Endodermal cell (in vitro differentiated cells): ENCODE data around the gene REEP1. TPM values are rescaled to one million over a fixed set of nuclear protein-coding genes. Genes with fewer than 3 reads are reported as not detected.

Experiments
- DNase-seq: peaks from one replicate; pipeline ENCODE4 v3.0.0-alpha.2; 2017
- H3K27ac ChIP-seq: 2 replicates; pipeline ENCODE4 v1.5.1; 2013; ENCODE audit warnings: mild to moderate bottlenecking, low read depth, low read length, moderate library complexity
- H3K27me3 ChIP-seq: 2 replicates; pipeline ENCODE4 v1.6.1; 2013; ENCODE audit warnings: mild to moderate bottlenecking, low read length, moderate library complexity; ENCODE audit not compliant: insufficient read depth, control insufficient read depth, poor library complexity, severe bottlenecking
- H3K36me3 ChIP-seq: 2 replicates; pipeline ENCODE4 v1.7.0; 2013; ENCODE audit warnings: mild to moderate bottlenecking, low read length, moderate library complexity; ENCODE audit not compliant: control insufficient read depth, insufficient read depth
- H3K4me1 ChIP-seq: one replicate; pipeline ENCODE4 v1.7.0; 2013; ENCODE audit warnings: low read length; ENCODE audit not compliant: control insufficient read depth, insufficient read depth
- H3K4me3 ChIP-seq: 2 replicates; pipeline ENCODE4 v1.5.1; 2013; ENCODE audit warnings: mild to moderate bottlenecking, low read length, moderate library complexity
- H3K9ac ChIP-seq: 2 replicates; pipeline ENCODE4 v1.6.1; 2013; ENCODE audit warnings: mild to moderate bottlenecking, low read length, moderate library complexity; ENCODE audit not compliant: poor library complexity, severe bottlenecking; ENCODE audit errors: extremely low read depth
- H3K9me3 ChIP-seq: 2 replicates; pipeline ENCODE4 v1.6.1; 2013; ENCODE audit warnings: mild to moderate bottlenecking, low read length, moderate library complexity; ENCODE audit not compliant: control insufficient read depth
- H3K27ac Mint-ChIP-seq: 2 replicates; pipeline ENCODE4 v1.8.0; 2020; ENCODE audit warnings: mixed read lengths
- H3K27me3 Mint-ChIP-seq: 2 replicates; pipeline ENCODE4 v1.8.0; 2021; ENCODE audit warnings: mild to moderate bottlenecking, mixed read lengths; ENCODE audit not compliant: insufficient read depth
- H3K36me3 Mint-ChIP-seq: 2 replicates; pipeline ENCODE4 v1.8.0; 2020; ENCODE audit warnings: low read depth, mixed read lengths
- H3K4me1 Mint-ChIP-seq: 2 replicates; pipeline ENCODE4 v1.8.0; 2020; ENCODE audit warnings: mixed read lengths
- H3K4me3 Mint-ChIP-seq: 2 replicates; pipeline ENCODE4 v1.8.0; 2020; ENCODE audit warnings: mild to moderate bottlenecking, moderate library complexity, mixed read lengths
- H3K9me3 Mint-ChIP-seq: 2 replicates; pipeline ENCODE4 v1.8.0; 2020; ENCODE audit warnings: mild to moderate bottlenecking, mixed read lengths
- CTCF ChIP-seq: fragments of 200-600 bp; sonication (generic); conservative IDR thresholded peaks from 2 replicates; pipeline ENCODE4 v1.5.0; 2021; ENCODE audit warnings: antibody characterized with exemption, mild to moderate bottlenecking
- WGBS, 2 experiments: methylation state at CpG; one replicate each; pipeline versions ENCODE4 v1.1.5 to v1.1.7; 2013; ENCODE audit warnings: missing lambda C conversion rate in 2 of 2, mixed read lengths in 1 of 2; ENCODE audit not compliant: insufficient coverage in 1 of 2, insufficient read length in 1 of 2; 5-methylcytosine and 5-hydroxymethylcytosine counted together
- total RNA-seq, 2 donors: library from RNA; stranded (reverse); fragmentation: NEBNext Ultra II Directional in 1 of 2; extraction: Animal tissue kit (Norgen Biotek cat#: 25700) in 1 of 2; gene quantifications; 2 replicates in 1 of 2; 3 replicates in 1 of 2; pipeline ENCODE4 v1.2.1, GENCODE V29; 2021

REEP1 gene
- total RNA-seq, 2 donors from 2014 or later, result 2.9 to 3.8 TPM

GRCh38 chr2:86275384-86275799 lies 62.0 kb downstream of the REEP1 start:
- H3K9ac ChIP-seq, result no peak overlapping the region
- 92 to 100% methylated on average over 2 to 4 of the region's 4 CpGs for WGBS, 2 experiments
- no peak for TF ChIP-seq CTCF
- peaks cover 12% of the 10 kb centered on the region for H3K4me1 Mint-ChIP-seq
- no peak overlapping the region for H3K27ac Mint-ChIP-seq
- no peak overlapping the region for H3K4me3 Mint-ChIP-seq
- peaks cover 25% of the 10 kb centered on the region for H3K9me3 Mint-ChIP-seq
- H3K27me3 ChIP-seq, result peaks cover 62% of the 10 kb centered on the region
- no peak overlapping the region for H3K4me3 ChIP-seq
- H3K27ac ChIP-seq, result no peak overlapping the region
- no peaks in the 10 kb centered on the region for H3K36me3 Mint-ChIP-seq
- DNase-seq, result no peak
- H3K4me1 ChIP-seq, result no peaks in the 10 kb centered on the region
- H3K27me3 Mint-ChIP-seq, result peaks cover 53% of the 10 kb centered on the region
- H3K9me3 ChIP-seq, result peaks cover 20% of the 10 kb centered on the region
- no peaks in the 10 kb centered on the region for H3K36me3 ChIP-seq

GRCh38 chr2:86274918-86275275 lies 62.5 kb downstream of the REEP1 start:
- no peak overlapping the region for H3K27ac ChIP-seq
- H3K27me3 ChIP-seq, result peaks cover 57% of the 10 kb centered on the region
- peaks cover 26% of the 10 kb centered on the region for H3K9me3 Mint-ChIP-seq
- no peaks in the 10 kb centered on the region for H3K4me1 ChIP-seq
- no peaks in the 10 kb centered on the region for H3K36me3 ChIP-seq
- 91 to 100% methylated on average over 2 to 3 of the region's 3 CpGs for WGBS, 2 experiments
- H3K4me1 Mint-ChIP-seq, result peaks cover 8% of the 10 kb centered on the region
- no peak overlapping the region for H3K9ac ChIP-seq
- H3K27me3 Mint-ChIP-seq, result peaks cover 48% of the 10 kb centered on the region
- H3K9me3 ChIP-seq, result peaks cover 20% of the 10 kb centered on the region
- no peak for DNase-seq
- no peak overlapping the region for H3K4me3 Mint-ChIP-seq
- no peak for TF ChIP-seq CTCF
- H3K27ac Mint-ChIP-seq, result no peak overlapping the region
- no peak overlapping the region for H3K4me3 ChIP-seq
- H3K36me3 Mint-ChIP-seq, result no peaks in the 10 kb centered on the region

GRCh38 chr2:86274265-86274917 lies 63.0 kb downstream of the REEP1 start:
- no peak overlapping the region for H3K27ac Mint-ChIP-seq
- no peak overlapping the region for H3K27ac ChIP-seq
- peaks cover 20% of the 10 kb centered on the region for H3K9me3 ChIP-seq
- H3K4me3 Mint-ChIP-seq, result no peak overlapping the region
- no peaks in the 10 kb centered on the region for H3K4me1 ChIP-seq
- 88 to 90% methylated on average over 5 of the region's 5 CpGs for WGBS, 2 experiments
- no peak overlapping the region for H3K4me3 ChIP-seq
- peaks cover 7% of the 10 kb centered on the region for H3K4me1 Mint-ChIP-seq
- H3K27me3 ChIP-seq, result peaks cover 52% of the 10 kb centered on the region
- peaks cover 26% of the 10 kb centered on the region for H3K9me3 Mint-ChIP-seq
- peaks cover 43% of the 10 kb centered on the region for H3K27me3 Mint-ChIP-seq
- no peaks in the 10 kb centered on the region for H3K36me3 Mint-ChIP-seq
- TF ChIP-seq CTCF, result no peak
- DNase-seq, result no peak
- H3K36me3 ChIP-seq, result no peaks in the 10 kb centered on the region
- H3K9ac ChIP-seq, result no peak overlapping the region
